Keratinocyte (primary cell): ENCODE results near the gene RAPGEF1. TPM values are rescaled to one million over a fixed set of nuclear protein-coding genes. Genes with fewer than 3 reads are reported as not detected.

Experiments used
- DNase-seq: peaks from one replicate; pipeline ENCODE4 v3.0.0-alpha.2; 2011; ENCODE audit warnings: low read depth, missing footprints, low spot score
- FAIRE-seq: peaks from 2 replicates; lab custom pipeline; 2011; peaks lifted over from hg19 to GRCh38; lab: Jason Lieb, UNC
- H2AFZ ChIP-seq: 2 replicates; pipeline ENCODE4 v1.6.0; 2012; ENCODE audit warnings: low read length, control low read depth, inconsistent platforms; ENCODE audit not compliant: control insufficient read depth
- H3K27ac ChIP-seq: 2 replicates; pipeline ENCODE4 v1.5.1; 2011; ENCODE audit warnings: low read length; ENCODE audit not compliant: control insufficient read depth, insufficient read depth
- H3K27me3 ChIP-seq: 3 replicates; pipeline ENCODE4 v1.6.0; 2011; ENCODE audit warnings: low read length; ENCODE audit not compliant: control insufficient read depth, insufficient read depth; ENCODE audit errors: extremely low read depth
- H3K36me3 ChIP-seq, 2 experiments: 2 replicates in 1 of 2; 3 replicates in 1 of 2; pipeline ENCODE4 v1.5.1; 2011; ENCODE audit warnings: low read length in 2 of 2, mild to moderate bottlenecking in 1 of 2; ENCODE audit not compliant: control insufficient read depth in 2 of 2, insufficient read depth in 2 of 2; ENCODE audit errors: extremely low read depth in 1 of 2
- H3K4me1 ChIP-seq: 3 replicates; pipeline ENCODE4 v1.5.1; 2011; ENCODE audit warnings: low read length; ENCODE audit not compliant: control insufficient read depth, insufficient read depth; ENCODE audit errors: extremely low read depth
- H3K4me2 ChIP-seq: 3 replicates; pipeline ENCODE4 v1.6.0; 2011; ENCODE audit warnings: low read depth, low read length; ENCODE audit not compliant: control insufficient read depth, insufficient read depth; ENCODE audit errors: extremely low read depth
- H3K4me3 ChIP-seq, 3 experiments: fragments of 200-600 bp in 1 of 3; sonication (generic) in 1 of 3; 2 replicates in 2 of 3; 3 replicates in 1 of 3; pipeline ENCODE4 v1.5.1; 2011 to 2016; ENCODE audit warnings: low read length in 3 of 3, mild to moderate bottlenecking in 3 of 3, control low read depth in 2 of 3, inconsistent platforms in 1 of 3, low read depth in 1 of 3, mixed read lengths in 1 of 3, mixed run types in 1 of 3, moderate library complexity in 1 of 3; ENCODE audit not compliant: control insufficient read depth in 2 of 3, insufficient read depth in 2 of 3; ENCODE audit errors: extremely low read depth in 1 of 3
- H3K79me2 ChIP-seq: 2 replicates; pipeline ENCODE4 v1.6.0; 2012; ENCODE audit warnings: low read length; ENCODE audit not compliant: control insufficient read depth, insufficient read depth
- H3K9ac ChIP-seq: 3 replicates; pipeline ENCODE4 v1.6.0; 2011; ENCODE audit warnings: low read length; ENCODE audit not compliant: control insufficient read depth, insufficient read depth; ENCODE audit errors: extremely low read depth
- H3K9me1 ChIP-seq: 3 replicates; pipeline ENCODE4 v1.6.0; 2011; ENCODE audit warnings: low read length; ENCODE audit not compliant: control insufficient read depth, insufficient read depth; ENCODE audit errors: extremely low read depth
- H3K9me3 ChIP-seq: 2 replicates; pipeline ENCODE4 v1.5.1; 2012; ENCODE audit warnings: low read depth, low read length; ENCODE audit not compliant: control insufficient read depth
- H4K20me1 ChIP-seq: 3 replicates; pipeline ENCODE4 v1.6.0; 2011; ENCODE audit warnings: low read length; ENCODE audit not compliant: control insufficient read depth, insufficient read depth; ENCODE audit errors: extremely low read depth
- CTCF ChIP-seq, 3 experiments: IDR thresholded peaks in 1 of 3; conservative IDR thresholded peaks in 1 of 3; optimal IDR thresholded peaks in 1 of 3; 2 replicates in 2 of 3; 3 replicates in 1 of 3; pipeline versions ENCODE3 to v1.5.1; 2011; ENCODE audit warnings: low read length in 3 of 3, mild to moderate bottlenecking in 3 of 3, moderate library complexity in 2 of 3, control low read depth in 1 of 3, inconsistent platforms in 1 of 3; ENCODE audit not compliant: insufficient read depth in 2 of 3; ENCODE audit errors: extremely low read depth in 1 of 3
- EZH2 ChIP-seq: IDR thresholded peaks from one replicate; pipeline ENCODE4 v1.6.1; 2012; ENCODE audit warnings: inconsistent platforms, mild to moderate bottlenecking, low read length, moderate library complexity
- dilution Hi-C: fragments of 300-500 bp; cut with MboI; formaldehyde crosslinking; loops from one replicate; pipeline ENCODE4 v1.7.0; 2020; ENCODE audit warnings: low sequenced_read_pairs; ENCODE audit not compliant: extremely low pct_ligation_motif_present
- polyA plus RNA-seq, 5 experiments: library from polyadenylated mRNA; depleted of rRNA in 3 of 5; stranded (reverse) in 3 of 5; stranded (forward) in 1 of 5; unstranded in 1 of 5; fragments of >200 nt; gene quantifications; 1 replicate in 1 of 5; 2 replicates in 3 of 5; 3 replicates in 1 of 5; pipeline versions ENCODE4 v1.2.1 to v1.2.3, GENCODE V29; 2011 to 2012; ENCODE audit warnings: missing spikeins in 2 of 5, low read depth in 1 of 5, low replicate concordance in 1 of 5

Gene RAPGEF1
- polyA plus RNA-seq, 1 donor (not counting 4 experiments of a cell fraction or from before 2014, with no cell fraction given): 18.5 TPM

- H3K9me3 ChIP-seq: no peaks in the 10 kb centered on the region
- peak overlapping the region; percentile 3 for H3K9ac ChIP-seq
- H3K36me3 ChIP-seq: no peaks in the 10 kb centered on the region
- no peak for DNase-seq
- no peak for FAIRE-seq
- peaks cover 6% of the 10 kb centered on the region for H4K20me1 ChIP-seq
- no peak overlapping the region for H3K4me2 ChIP-seq
- H3K9me1 ChIP-seq: peaks cover 2% of the 10 kb centered on the region
- no peaks in the 10 kb centered on the region for H3K27me3 ChIP-seq
- H2AFZ ChIP-seq: no peak overlapping the region
- dilution Hi-C loops: no loop called here
- peaks cover 24% of the 10 kb centered on the region for H3K79me2 ChIP-seq
- no peak for TF ChIP-seq EZH2
- TF ChIP-seq CTCF (optimal IDR thresholded peaks at IDR 0.05 in 1 of 3, IDR thresholded peaks at IDR 0.05 in 1 of 3, conservative IDR thresholded peaks at IDR 0.05 in 1 of 3; ENCODE audit: extremely low read depth in 1 of 3, insufficient read depth in 2 of 3, low read length in 3 of 3): no peak
- no peak overlapping the region for H3K27ac ChIP-seq
- no peak overlapping the region for H3K4me3 ChIP-seq
- H3K4me1 ChIP-seq: peaks cover 24% of the 10 kb centered on the region
Observed at GRCh38 chr9:131669269-131670157, 70.4 kb downstream of the RAPGEF1 start.

- Histone ChIP-seq H3K4me2 (peak overlapping the region; percentile 26), H2AFZ (no peak overlapping the region)
Observed at GRCh38 chr9:131668439-131669268, 71.2 kb downstream of the RAPGEF1 start.

More at GRCh38 chr9:131668439-131669268, 71.2 kb downstream of the RAPGEF1 start:
- H3K4me1 ChIP-seq: peaks cover 24% of the 10 kb centered on the region
- no peaks in the 10 kb centered on the region for H3K27me3 ChIP-seq
- peaks cover 6% of the 10 kb centered on the region for H4K20me1 ChIP-seq
- no peak overlapping the region for H3K27ac ChIP-seq
- dilution Hi-C loops: no loop called here
- no peak for DNase-seq
- no peak overlapping the region for H3K4me3 ChIP-seq
- H3K9ac ChIP-seq: peak overlapping the region; percentile 3
- no peak for FAIRE-seq
- peaks cover 2% of the 10 kb centered on the region for H3K9me1 ChIP-seq
- H3K9me3 ChIP-seq: no peaks in the 10 kb centered on the region
- TF ChIP-seq CTCF (optimal IDR thresholded peaks at IDR 0.05 in 1 of 3, IDR thresholded peaks at IDR 0.05 in 1 of 3, conservative IDR thresholded peaks at IDR 0.05 in 1 of 3; ENCODE audit: extremely low read depth in 1 of 3, insufficient read depth in 2 of 3, low read length in 3 of 3) (no peak), EZH2 (no peak)
- peaks cover 22% of the 10 kb centered on the region for H3K79me2 ChIP-seq
- no peaks in the 10 kb centered on the region for H3K36me3 ChIP-seq
